ENCODE data around the gene GNAT2. TPM values are rescaled to one million over a fixed set of nuclear protein-coding genes. Genes with fewer than 3 reads are reported as not detected.

GNAT2 gene
- total RNA-seq, 1 donor from 2014 or later, result not detected

- Mint-ChIP-seq H3K4me1 (ENCODE audit: unreplicated experiment) (peaks cover 23% of the 10 kb centered on the region), H3K4me3 (ENCODE audit: unreplicated experiment) (no peak overlapping the region), H3K36me3 (ENCODE audit: unreplicated experiment) (no peaks in the 10 kb centered on the region), H3K27me3 (ENCODE audit: unreplicated experiment) (no peaks in the 10 kb centered on the region), H3K9me3 (ENCODE audit: unreplicated experiment) (no peaks in the 10 kb centered on the region), H3K27ac (ENCODE audit: unreplicated experiment) (no peak overlapping the region)
- DNase-seq (ENCODE audit: extremely low spot score, unreplicated experiment), result peak; percentile 74
- TF ChIP-seq CTCF (IDR thresholded peaks at IDR 0.05), result no peak
These were observed 19.8 kb upstream of the GNAT2 start for GRCh38 chr1:109639063-109639840.

- H3K36me3 Mint-ChIP-seq (ENCODE audit: unreplicated experiment), result peaks cover 2% of the 10 kb centered on the region
- DNase-seq (ENCODE audit: extremely low spot score, unreplicated experiment), result no peak
- H3K4me1 Mint-ChIP-seq (ENCODE audit: unreplicated experiment), result peaks cover 12% of the 10 kb centered on the region
- no peak overlapping the region for H3K4me3 Mint-ChIP-seq (ENCODE audit: unreplicated experiment)
- no peak for TF ChIP-seq CTCF (IDR thresholded peaks at IDR 0.05)
- no peaks in the 10 kb centered on the region for H3K9me3 Mint-ChIP-seq (ENCODE audit: unreplicated experiment)
- no peak overlapping the region for H3K27ac Mint-ChIP-seq (ENCODE audit: unreplicated experiment)
- H3K27me3 Mint-ChIP-seq (ENCODE audit: unreplicated experiment), result no peaks in the 10 kb centered on the region
These were observed 18.0 kb upstream of the GNAT2 start for GRCh38 chr1:109637446-109637845.

- Mint-ChIP-seq H3K4me3 (ENCODE audit: unreplicated experiment) (no peak overlapping the region), H3K4me1 (ENCODE audit: unreplicated experiment) (peaks cover 12% of the 10 kb centered on the region), H3K9me3 (ENCODE audit: unreplicated experiment) (no peaks in the 10 kb centered on the region), H3K27ac (ENCODE audit: unreplicated experiment) (peak overlapping the region; percentile 16), H3K36me3 (ENCODE audit: unreplicated experiment) (peaks cover 8% of the 10 kb centered on the region), H3K27me3 (ENCODE audit: unreplicated experiment) (no peaks in the 10 kb centered on the region)
- DNase-seq (ENCODE audit: extremely low spot score, unreplicated experiment), result peak; percentile 46
- no peak for TF ChIP-seq CTCF (IDR thresholded peaks at IDR 0.05)
These were observed 17.0 kb upstream of the GNAT2 start for GRCh38 chr1:109636201-109636952.

GRCh38 chr1:109635862-109636200 is 16.4 kb upstream of the GNAT2 start:
- Mint-ChIP-seq H3K4me1 (ENCODE audit: unreplicated experiment) (peaks cover 12% of the 10 kb centered on the region), H3K9me3 (ENCODE audit: unreplicated experiment) (no peaks in the 10 kb centered on the region), H3K27ac (ENCODE audit: unreplicated experiment) (no peak overlapping the region), H3K4me3 (ENCODE audit: unreplicated experiment) (no peak overlapping the region), H3K36me3 (ENCODE audit: unreplicated experiment) (peaks cover 12% of the 10 kb centered on the region), H3K27me3 (ENCODE audit: unreplicated experiment) (no peaks in the 10 kb centered on the region)
- DNase-seq (ENCODE audit: extremely low spot score, unreplicated experiment), result no peak
- TF ChIP-seq CTCF (IDR thresholded peaks at IDR 0.05), result no peak
